SK-N-SH (cell line): ENCODE data around the gene BRINP3.

Experiments
- CTCF ChIP-seq: fragments of 200-600 bp; sonication (generic); IDR thresholded peaks from 2 replicates; pipeline ENCODE4 v1.6.1; 2017; ENCODE audit warnings: antibody characterized with exemption, mild to moderate bottlenecking, moderate library complexity
- EP300 ChIP-seq, 2 experiments: IDR thresholded peaks; 2 replicates each; pipeline versions ENCODE4 v1.4.0 to v1.6.1; 2012; ENCODE audit warnings: borderline replicate concordance in 1 of 2, low read depth in 1 of 2, low read length in 1 of 2
- EZH2phosphoT487 ChIP-seq: fragments of 200-600 bp; sonication (generic); IDR thresholded peaks from 2 replicates; pipeline ENCODE4 v1.6.1; 2017; ENCODE audit warnings: low read depth, mixed run types, mild to moderate bottlenecking, antibody characterized with exemption, moderate library complexity, borderline replicate concordance
- GABPA ChIP-seq: IDR thresholded peaks from 2 replicates; pipeline ENCODE4 v1.4.0; 2012; ENCODE audit warnings: low read depth, mild to moderate bottlenecking
- MAX ChIP-seq: IDR thresholded peaks from 2 replicates; pipeline ENCODE4 v1.4.0; 2012; ENCODE audit warnings: low read depth
- REST ChIP-seq: IDR thresholded peaks from 2 replicates; pipeline ENCODE4 v1.6.1; 2012; ENCODE audit warnings: mild to moderate bottlenecking, low read depth, low read length, moderate library complexity
- USF2 ChIP-seq: fragments of 150-350 bp; IDR thresholded peaks from 2 replicates; pipeline ENCODE4 v1.6.1; 2017; ENCODE audit warnings: antibody characterized with exemption, low read length, low read depth, borderline replicate concordance
- ZBTB33 ChIP-seq: IDR thresholded peaks from 2 replicates; pipeline ENCODE4 v1.4.0; 2012; ENCODE audit warnings: low read depth, borderline replicate concordance

- no peak for TF ChIP-seq EZH2phosphoT487
- TF ChIP-seq USF2, result no peak
- TF ChIP-seq MAX, result no peak
- peak; percentile 60 for TF ChIP-seq CTCF
- TF ChIP-seq REST, result no peak
- peak in 1 of 2 experiments; percentile 63; a peak in 1 of 4 replicates for TF ChIP-seq EP300 (IDR thresholded peaks at IDR 0.05; ENCODE audit: borderline replicate concordance in 1 of 2, low read depth in 1 of 2, low read length in 1 of 2)
- TF ChIP-seq ZBTB33, result no peak
- TF ChIP-seq GABPA, result no peak
These were observed 41.0 kb downstream of the BRINP3 start for GRCh38 chr1:190436615-190437014.
